ENCODE results near the gene DLX1. TPM values are rescaled to one million over a fixed set of nuclear protein-coding genes. Genes with fewer than 3 reads are reported as not detected.
A peak's percentile ranks its signal among the peaks of the same experiment; 100 is the strongest.
"Not testable (repeated sequence)": the region's sequence is repeated elsewhere in the genome, so short reads cannot be mapped to it uniquely, and the experiment has no call there.

The DLX1 gene
- total and polyA plus RNA-seq, 8 donors = 0.25 to 1.1 TPM; not detected in 6

DNA sequence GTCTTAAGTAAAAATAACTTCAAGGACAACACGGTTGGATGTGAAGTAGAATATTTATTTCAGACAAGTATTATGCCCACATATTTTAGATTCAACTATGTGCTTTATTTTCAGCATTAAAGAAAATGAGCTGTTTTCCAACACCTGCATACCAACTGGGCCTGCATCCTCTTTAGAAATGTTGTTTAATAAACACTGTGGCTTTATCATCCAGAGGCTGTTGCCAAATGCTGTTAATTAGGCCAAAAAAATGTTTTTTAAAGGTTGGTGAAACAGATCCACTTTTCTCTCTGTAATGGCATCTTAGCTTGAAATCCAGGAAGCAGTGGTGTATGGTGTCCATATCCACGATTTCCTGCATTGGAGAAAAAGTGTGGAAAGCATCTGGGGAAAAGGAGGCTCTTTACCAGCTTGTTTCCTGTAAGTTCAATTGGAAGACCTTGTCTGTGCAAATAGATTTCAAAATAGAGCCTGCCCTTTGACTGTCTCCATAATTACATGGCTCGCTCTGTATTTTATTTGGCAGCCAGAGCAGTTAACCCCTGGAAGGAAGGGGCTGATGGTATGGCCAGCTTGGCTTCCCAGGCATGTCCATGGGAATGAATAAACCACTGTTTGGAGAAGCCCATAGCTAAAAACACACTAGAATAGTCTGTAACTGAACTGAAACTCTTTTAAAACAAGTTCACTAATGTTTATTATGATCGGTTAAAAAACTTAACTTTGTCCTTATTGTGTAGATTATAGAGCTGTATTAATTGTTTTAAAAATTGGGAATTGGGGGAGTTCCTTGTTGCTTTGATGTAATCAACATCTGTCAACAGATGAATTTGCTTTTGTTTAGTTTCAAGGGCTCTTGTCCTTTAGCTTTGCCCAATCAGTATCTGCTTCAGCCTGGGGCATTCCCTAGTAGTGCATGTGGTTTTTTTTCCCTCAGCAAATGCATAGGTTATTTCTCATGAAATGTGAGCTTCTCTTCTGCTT is 33.0 kb upstream of the DLX1 start:
- Histone ChIP-seq H3K27me3 (no peaks in the 10 kb centered on the region), H3K27ac (no peak overlapping the region), H3K4me3 (no peak overlapping the region), H3K36me3 (no peaks in the 10 kb centered on the region), H3K4me1 (peaks cover 0 to 5% (median 2%) of the 10 kb centered on the region in 4 donors), H3K9me3 (no peaks in the 10 kb centered on the region)
- WGBS, 5 donors = 42 to 64% (median 57%) methylated on average over 4 of the region's 4 CpGs
- DNase-seq = peak in 1 of 2 donors; percentile 42
- TF ChIP-seq POLR2A (IDR thresholded peaks at IDR 0.05) (no peak), POLR2AphosphoS5 (IDR thresholded peaks at IDR 0.05) (no peak), EP300 (IDR thresholded peaks at IDR 0.05) (no peak)
- TF ChIP-seq, protein P1, sequence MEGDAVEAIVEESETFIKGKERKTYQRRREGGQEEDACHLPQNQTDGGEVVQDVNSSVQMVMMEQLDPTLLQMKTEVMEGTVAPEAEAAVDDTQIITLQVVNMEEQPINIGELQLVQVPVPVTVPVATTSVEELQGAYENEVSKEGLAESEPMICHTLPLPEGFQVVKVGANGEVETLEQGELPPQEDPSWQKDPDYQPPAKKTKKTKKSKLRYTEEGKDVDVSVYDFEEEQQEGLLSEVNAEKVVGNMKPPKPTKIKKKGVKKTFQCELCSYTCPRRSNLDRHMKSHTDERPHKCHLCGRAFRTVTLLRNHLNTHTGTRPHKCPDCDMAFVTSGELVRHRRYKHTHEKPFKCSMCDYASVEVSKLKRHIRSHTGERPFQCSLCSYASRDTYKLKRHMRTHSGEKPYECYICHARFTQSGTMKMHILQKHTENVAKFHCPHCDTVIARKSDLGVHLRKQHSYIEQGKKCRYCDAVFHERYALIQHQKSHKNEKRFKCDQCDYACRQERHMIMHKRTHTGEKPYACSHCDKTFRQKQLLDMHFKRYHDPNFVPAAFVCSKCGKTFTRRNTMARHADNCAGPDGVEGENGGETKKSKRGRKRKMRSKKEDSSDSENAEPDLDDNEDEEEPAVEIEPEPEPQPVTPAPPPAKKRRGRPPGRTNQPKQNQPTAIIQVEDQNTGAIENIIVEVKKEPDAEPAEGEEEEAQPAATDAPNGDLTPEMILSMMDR (IDR thresholded peaks at IDR 0.05) = no peak
- intact Hi-C loops (cut with DNase I; ENCODE audit: low total_unique reads) = no loop called here

DNA sequence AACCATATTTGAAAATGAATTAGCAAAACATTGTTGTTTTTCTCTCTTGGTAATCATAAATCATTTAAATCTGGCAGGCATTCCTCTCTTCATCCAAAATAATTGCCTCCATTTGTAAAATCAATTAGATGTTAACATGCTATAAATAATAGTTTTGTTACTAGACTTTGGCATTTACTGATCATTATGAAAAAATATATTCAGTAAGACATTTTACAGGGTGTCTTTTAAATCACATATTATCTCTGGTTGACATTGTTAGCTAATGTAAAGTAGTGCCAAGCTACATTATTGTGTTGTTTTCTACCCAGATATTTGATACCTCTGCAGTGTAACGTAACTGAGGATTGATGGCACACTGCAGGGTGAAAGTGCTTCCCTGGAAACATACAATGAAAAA is 31.8 kb upstream of the DLX1 start:
- Histone ChIP-seq H3K27me3 (no peaks in the 10 kb centered on the region), H3K27ac (no peak overlapping the region), H3K4me3 (no peak overlapping the region), H3K4me1 (peaks cover 0 to 5% (median 2%) of the 10 kb centered on the region in 4 donors), H3K36me3 (no peaks in the 10 kb centered on the region), H3K9me3 (no peaks in the 10 kb centered on the region)
- no peak for DNase-seq
- WGBS, 5 donors = 75 to 98% (median 88%) methylated on average over 1 of the region's 1 CpG
- intact Hi-C loops (cut with DNase I; ENCODE audit: low total_unique reads) = no loop called here
- TF ChIP-seq POLR2A (IDR thresholded peaks at IDR 0.05) = no peak
- TF ChIP-seq POLR2AphosphoS5 (IDR thresholded peaks at IDR 0.05) = no peak
- no peak for TF ChIP-seq EP300 (IDR thresholded peaks at IDR 0.05)
- TF ChIP-seq, protein P1 (IDR thresholded peaks at IDR 0.05) = no peak

DNA sequence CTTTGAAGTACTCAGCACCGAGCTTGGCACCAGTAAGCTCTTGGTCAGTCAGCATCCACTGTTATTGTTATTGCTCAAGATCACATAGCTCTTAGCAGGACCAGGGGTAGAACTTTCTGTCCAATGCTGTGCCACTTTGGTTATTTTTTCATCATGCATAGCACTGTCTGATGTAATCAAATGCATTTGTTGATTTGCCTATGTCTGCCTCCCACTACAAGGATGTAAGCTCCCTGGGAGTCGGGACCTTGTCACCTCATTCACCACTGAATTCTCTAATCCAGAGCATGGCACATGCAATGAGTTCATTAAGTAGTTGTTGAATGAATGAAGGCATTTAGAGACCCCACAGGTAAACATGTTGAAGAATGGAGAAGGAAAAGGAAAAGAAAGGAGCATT is 29.0 kb upstream of the DLX1 start:
- no peaks in the 10 kb centered on the region for H3K9me3 ChIP-seq
- WGBS, 5 donors = 86 to 94% (median 90%) methylated on average over 2 of the region's 2 CpGs
- no peak overlapping the region for H3K4me3 ChIP-seq
- H3K4me1 ChIP-seq = peaks cover 0 to 5% (median 2%) of the 10 kb centered on the region in 4 donors
- intact Hi-C loops (cut with DNase I; ENCODE audit: low total_unique reads) = no loop called here
- TF ChIP-seq EP300 (IDR thresholded peaks at IDR 0.05) (no peak), POLR2AphosphoS5 (IDR thresholded peaks at IDR 0.05) (no peak), POLR2A (IDR thresholded peaks at IDR 0.05) (no peak)
- TF ChIP-seq, protein P1 (IDR thresholded peaks at IDR 0.05) = no peak
- no peak for DNase-seq
- H3K27me3 ChIP-seq = no peaks in the 10 kb centered on the region
- H3K36me3 ChIP-seq = no peaks in the 10 kb centered on the region
- no peak overlapping the region for H3K27ac ChIP-seq

DNA sequence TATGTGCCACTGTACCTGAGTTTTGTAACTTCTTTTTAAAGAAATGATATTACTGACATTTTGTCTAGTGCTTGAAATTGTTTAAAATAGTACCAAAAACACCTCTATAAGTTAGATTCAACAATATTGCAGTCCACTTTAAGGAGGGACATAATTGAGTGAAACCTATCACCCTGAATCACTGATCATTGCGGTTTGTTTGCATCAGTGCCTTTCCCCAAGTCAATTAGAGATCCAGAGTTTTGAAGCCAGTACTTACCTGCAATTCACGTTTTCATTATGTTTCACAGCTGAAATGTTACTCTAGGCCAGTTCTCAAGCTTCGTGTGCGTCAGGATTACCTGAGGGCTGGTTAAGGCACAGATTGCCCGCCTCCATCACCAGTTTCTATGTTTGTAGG is 26.6 kb upstream of the DLX1 start:
- intact Hi-C loops (cut with DNase I; ENCODE audit: low total_unique reads) = no loop called here
- Histone ChIP-seq H3K27ac (no peak overlapping the region), H3K4me3 (no peak overlapping the region), H3K27me3 (no peaks in the 10 kb centered on the region), H3K4me1 (no peaks in the 10 kb centered on the region), H3K9me3 (no peaks in the 10 kb centered on the region), H3K36me3 (peaks cover 0 to 14% (median 4%) of the 10 kb centered on the region in 4 donors)
- WGBS, 5 donors = 88 to 98% (median 96%) methylated on average over 5 of the region's 5 CpGs
- TF ChIP-seq POLR2A (IDR thresholded peaks at IDR 0.05) (no peak), EP300 (IDR thresholded peaks at IDR 0.05) (no peak), POLR2AphosphoS5 (IDR thresholded peaks at IDR 0.05) (no peak)
- TF ChIP-seq, protein P1 (IDR thresholded peaks at IDR 0.05) = no peak
- DNase-seq = no peak

- peaks cover 0 to 21% (median 4%) of the 10 kb centered on the region in 4 donors for H3K36me3 ChIP-seq
- WGBS, 5 donors = 85 to 97% (median 96%) methylated on average over 5 of the region's 5 CpGs
- H3K27ac ChIP-seq; H3K27me3 ChIP-seq; H3K9me3 ChIP-seq; DNase-seq; intact Hi-C loops (cut with DNase I; ENCODE audit: low total_unique reads); H3K4me3 ChIP-seq; H3K4me1 ChIP-seq: not testable (repeated sequence)
Observed at GRCh38 chr2:172060118-172060517, 25.2 kb upstream of the DLX1 start.

Data from stomach (tissue), 9 donors.